GM18951 (cell line): ENCODE results near the gene ROR1.

ENCODE experiments used
- POLR2A ChIP-seq: IDR thresholded peaks from 4 replicates; pipeline ENCODE4 v1.6.1; 2011; ENCODE audit warnings: mild to moderate bottlenecking; ENCODE audit not compliant: insufficient read length, insufficient read depth; ENCODE audit errors: extremely low read depth
- in situ Hi-C: fragments of 300-500 bp; cut with MboI; formaldehyde crosslinking; loops from one replicate; pipeline ENCODE4 v1.12.0; 2022; ENCODE audit warnings: low sequenced_read_pairs, mixed read lengths, inconsistent platforms; ENCODE audit not compliant: unreplicated experiment

ROR1 gene

DNA sequence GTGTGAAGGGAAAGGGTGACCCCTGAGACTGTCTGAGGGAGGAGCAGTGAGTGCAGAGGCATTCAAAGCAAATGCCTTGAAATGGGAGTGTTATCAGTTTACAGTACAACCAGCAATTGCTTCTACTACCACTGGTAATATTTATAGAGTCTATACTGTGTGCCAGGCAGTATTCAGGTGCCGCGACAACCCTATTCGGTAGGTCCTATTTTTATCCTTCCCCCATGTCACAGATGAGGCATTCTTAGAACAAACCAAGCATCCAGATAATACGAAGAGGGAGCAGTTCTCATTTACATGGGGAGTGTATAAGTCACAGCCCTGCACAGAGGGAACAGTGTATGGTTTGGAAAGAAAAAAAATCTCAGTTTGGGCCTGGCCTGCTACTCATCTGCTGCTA lies 18.3 kb downstream of the ROR1 start:
- TF ChIP-seq POLR2A: no peak
- in situ Hi-C loops: no loop called here

DNA sequence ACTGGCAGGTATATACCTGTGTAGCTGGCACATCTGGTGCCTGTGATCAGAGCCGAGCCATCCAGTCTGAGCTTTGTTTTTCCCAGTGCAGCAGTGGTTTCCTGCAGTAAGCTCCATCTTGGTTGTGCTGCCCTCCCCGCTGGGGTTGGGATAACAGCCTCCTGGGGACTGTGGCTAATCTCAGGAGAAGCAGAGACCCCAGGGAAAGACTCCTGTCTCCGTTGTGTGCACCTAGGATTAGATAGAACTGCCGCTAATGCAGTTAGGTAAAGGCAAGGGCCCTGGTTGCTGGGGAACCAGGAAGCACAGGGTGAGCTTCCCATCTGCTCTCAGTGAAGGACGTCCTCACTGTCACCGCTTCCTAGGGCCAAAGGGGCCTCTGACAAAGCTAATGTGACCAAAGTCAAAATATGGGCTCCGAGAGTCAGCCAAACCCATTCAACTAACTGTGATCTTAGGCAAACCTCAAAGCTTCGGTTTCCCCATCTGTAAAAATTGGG lies 20.0 kb downstream of the ROR1 start:
- in situ Hi-C loops: no loop called here
- TF ChIP-seq POLR2A: no peak

DNA sequence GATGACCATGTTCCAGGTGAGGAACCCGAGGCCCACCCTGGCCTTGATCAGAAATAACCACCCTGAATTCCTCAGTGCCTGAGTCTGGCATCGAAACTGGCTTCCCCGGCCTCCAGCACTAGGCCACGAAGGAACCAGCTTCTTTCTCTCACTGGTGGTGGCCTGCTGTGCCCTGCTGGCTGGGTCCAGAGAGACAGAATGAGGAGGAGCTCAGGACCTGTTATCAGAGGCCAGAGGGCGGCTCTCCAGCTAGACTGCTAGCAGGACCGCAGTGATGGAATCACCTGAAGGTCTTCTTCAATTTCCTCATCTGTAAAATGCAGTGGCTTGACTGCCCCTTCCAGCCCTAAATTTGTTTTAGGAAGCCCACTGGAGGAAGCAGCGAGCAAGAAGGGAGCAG lies 20.5 kb downstream of the ROR1 start:
- TF ChIP-seq POLR2A: no peak
- in situ Hi-C loops: no loop called here

DNA sequence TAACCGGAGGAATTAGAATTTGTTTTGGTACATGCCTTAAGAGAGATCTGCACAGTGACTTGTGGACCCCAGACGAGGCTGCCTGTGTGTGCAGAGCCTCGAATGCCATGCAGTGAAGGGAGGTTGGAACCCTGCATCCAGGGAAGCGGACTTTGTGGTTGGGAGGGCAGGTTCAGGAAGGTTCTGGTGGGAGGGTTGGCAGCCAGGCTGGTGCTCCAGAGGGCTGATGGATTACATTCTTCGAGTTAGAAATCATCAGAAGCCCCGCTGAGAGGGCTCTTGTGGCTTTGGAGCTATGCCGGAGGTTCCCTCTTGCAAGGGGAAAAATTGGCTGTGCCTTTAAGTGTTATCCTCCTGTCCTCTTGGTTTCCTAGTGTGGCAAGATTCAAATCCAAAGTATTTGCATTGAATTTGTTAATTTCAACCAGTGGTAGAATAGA lies 21.1 kb downstream of the ROR1 start:
- in situ Hi-C loops: no loop called here

DNA sequence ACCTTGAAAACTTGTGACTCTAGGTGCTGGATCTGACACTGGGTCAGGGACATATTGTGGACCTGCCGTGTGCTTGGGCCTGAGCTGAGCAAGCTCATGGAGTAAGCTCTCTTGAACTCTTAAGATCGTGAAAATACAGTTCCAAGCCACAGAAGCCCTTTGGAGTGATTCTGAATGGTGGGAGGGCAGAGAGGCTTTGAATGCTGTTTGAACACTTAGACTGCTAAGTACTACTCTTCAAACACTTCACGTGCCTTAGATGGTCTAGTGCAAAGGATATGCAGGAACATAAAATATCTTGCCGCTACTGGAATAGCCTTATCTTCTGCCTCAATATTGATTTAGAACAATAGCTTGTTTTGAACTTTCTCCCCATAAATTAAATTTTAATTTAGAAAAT lies 21.6 kb downstream of the ROR1 start:
- in situ Hi-C loops: no loop called here

More for the DNA sequence above, 21.1 kb downstream of the ROR1 start:
- TF ChIP-seq POLR2A: no peak

DNA sequence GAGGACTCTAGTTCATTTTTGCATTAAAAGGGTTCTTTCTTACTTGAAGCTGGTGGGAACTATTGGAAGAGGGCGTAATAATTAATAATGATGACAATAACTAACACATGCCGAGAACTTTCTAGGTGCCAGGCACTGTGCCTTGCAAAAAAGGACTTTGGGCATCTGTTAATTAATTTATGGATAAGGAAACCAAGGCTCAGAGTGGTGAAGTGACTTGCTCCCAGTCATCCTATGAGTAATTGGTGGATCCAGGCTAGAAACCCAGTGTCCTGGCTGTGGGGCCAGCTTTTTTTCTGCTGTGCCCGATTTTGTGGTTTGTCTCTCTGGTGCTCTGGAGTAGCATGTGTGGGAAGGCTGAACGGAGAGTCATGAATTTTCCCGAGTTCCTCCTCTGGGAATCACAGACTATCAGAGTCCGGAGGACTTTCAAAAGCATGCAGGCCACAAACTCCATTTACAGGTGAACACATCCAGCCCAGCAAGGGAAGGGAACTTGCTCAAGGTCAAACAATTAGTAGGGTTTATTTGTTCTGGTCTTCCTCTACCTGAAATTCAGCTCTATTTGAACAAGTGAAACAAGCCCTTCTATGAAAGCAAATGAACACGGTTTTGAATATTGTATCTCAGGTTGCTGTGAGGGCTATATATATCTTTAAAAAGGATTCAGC lies 23.4 kb downstream of the ROR1 start:
- in situ Hi-C loops: no loop called here
- TF ChIP-seq POLR2A: no peak

More for the DNA sequence above, 21.6 kb downstream of the ROR1 start:
- no peak for TF ChIP-seq POLR2A

DNA sequence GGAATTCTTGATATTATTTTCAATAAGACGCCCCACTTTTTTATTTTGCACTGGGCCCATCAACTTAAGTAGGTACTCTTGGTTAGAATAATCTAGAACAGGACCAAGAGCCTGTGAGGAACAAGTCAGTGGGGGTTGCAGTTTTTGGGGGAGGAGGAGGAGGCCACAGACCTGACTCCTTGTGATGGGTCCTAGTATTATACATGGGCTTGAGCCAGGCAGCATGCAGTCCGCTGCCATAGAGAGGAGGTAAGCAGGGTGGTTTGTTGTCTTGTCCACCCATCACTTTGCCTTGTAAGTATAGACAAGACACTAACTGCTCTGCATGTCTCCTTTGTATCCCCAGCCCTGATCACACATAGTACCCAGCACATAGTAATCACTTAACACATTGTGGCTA lies 24.5 kb downstream of the ROR1 start:
- no peak for TF ChIP-seq POLR2A
- in situ Hi-C loops: no loop called here

DNA sequence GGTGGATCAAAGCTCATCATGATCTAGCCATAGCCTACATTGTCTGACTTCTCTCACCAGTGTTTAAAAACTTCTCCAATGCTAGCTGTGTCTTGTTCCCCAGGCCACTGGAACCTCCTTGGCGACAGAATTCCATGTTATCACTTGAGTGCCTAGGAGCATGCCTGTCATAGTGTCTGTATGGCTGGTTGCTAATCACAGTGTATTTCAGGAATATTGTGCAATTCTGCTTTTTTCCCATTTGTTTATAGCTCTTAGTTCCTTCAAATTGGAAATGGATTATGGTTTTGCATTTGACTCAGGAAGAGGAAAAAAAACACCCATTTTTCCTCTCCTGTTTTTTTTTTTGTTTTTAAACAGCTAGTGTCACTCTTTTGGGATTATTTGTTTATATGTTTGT lies 25.5 kb downstream of the ROR1 start:
- in situ Hi-C loops: no loop called here
- TF ChIP-seq POLR2A: no peak

DNA sequence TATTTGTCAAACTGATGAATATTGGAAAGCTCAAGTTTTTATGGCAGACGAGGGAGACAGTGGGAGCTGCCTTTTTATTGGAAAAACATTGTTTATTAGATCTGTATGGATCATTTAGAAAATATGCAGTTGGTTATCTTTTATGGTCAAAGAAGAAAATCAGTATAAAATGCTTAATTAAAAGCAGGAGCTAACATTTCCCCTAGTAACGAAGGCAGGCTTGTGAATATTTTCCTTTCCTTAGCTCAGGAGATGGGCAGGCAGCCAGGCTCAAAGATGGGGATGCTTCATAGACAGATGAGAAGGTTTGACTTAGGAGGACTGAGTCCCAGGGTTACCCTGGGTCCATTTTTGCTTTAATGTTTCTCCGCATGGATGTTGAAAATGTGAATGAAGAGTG lies 26.0 kb downstream of the ROR1 start:
- no peak for TF ChIP-seq POLR2A
- in situ Hi-C loops: no loop called here

DNA sequence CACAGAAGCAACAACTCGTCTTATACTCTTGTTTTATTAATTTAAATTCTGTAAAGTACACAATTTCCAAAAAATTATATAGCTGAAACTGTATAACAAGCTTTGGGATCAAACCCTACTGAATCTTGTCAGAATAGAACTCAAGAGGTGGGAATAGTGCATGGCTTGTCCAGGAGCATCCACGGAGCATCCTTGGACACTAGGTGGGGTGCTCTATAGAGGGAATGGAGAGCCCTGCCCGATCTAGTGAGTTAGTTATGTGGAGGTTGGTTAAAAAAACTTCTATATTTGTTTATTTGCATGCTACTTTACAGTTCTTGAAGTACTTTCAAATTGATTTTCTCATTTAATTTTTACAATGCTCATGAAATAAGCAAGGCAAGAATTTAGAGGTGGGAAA lies 28.3 kb downstream of the ROR1 start:
- in situ Hi-C loops: no loop called here
- no peak for TF ChIP-seq POLR2A

DNA sequence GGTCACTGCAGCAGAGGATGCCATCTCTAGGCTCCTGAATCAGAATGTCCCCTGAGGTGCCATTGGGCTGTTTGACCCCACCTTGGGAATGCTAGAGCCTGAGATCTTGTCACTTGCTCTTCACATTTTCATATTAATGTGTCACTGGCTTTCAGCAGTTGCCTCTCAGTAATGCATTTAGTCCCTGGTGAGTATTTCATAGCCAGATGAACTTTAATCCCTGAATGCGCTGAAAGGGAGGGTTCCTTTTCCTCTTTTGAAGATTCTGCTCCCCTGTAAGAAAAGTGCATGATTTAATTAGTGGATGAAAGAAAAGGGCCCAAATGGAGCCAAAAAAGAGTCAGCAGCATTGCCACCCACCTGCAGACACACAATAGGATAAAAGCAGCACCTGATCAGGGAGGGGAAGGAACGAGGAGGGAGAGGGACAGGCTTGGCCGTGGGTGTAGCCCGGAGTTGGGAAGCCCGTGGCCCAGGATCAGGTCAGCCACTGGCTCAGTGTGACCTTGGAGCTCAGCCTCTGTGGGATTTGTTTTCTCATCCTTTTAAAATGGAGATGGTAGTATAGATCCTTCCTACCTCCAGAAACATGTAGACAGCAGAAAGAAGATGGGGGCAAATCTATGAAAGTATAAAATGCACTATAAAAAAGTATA lies 31.1 kb downstream of the ROR1 start:
- no peak for TF ChIP-seq POLR2A
- in situ Hi-C loops: no loop called here

DNA sequence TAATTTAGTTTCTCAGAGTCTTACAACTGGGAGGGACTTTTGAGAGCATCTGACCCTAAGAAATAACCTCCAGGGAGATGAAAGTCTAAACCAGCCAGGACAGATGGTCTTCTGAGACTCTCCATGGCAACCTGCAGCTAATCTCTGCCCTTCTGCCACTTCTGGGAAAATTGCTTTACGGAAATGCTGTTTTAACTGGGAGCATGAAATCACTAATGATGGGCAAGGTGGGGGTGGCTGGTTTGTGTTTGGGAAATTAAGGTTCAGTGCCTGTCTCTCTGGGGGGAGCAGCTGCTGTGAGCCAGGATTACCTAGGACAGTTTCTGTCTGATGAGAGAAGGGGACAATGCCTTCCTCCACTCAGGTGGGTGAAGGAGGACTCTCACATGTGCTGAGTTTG lies 33.2 kb downstream of the ROR1 start:
- TF ChIP-seq POLR2A: no peak
- in situ Hi-C loops: no loop called here

DNA sequence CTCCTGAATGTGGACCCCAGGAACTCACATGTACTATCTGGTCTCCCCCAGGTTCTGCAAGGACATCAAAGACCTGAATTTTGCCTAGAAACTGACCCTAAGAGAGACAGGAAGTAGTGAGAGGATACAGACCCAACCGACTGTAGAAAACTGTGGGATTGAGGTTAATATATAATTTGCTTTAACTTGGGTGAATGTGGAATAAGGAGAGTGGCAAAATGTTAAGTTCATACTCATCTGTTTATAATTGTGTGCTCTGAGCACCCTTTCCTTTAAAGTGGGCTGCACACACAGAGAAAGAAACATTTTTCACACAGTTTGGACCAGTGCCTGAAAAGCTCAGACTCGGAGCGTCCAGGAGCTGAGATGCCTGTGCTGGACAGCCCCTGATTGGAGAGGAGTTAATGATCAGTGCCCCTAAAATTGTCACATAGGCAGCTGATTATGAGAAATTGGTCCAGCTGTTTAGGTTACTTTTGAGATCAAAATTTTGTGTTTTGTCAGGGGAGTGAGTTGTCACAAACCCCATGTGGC lies 37.2 kb downstream of the ROR1 start:
- TF ChIP-seq POLR2A: no peak
- in situ Hi-C loops: no loop called here
